ENCODE results near the gene ZNF655.

- TF ChIP-seq CTCF (IDR thresholded peaks at IDR 0.05; ENCODE audit: poor library complexity): no peak
- no peak for TF ChIP-seq EZH2 (IDR thresholded peaks at IDR 0.05; ENCODE audit: borderline replicate concordance)
These were observed 21.0 kb downstream of the ZNF655 start for GRCh38 chr7:99579281-99579955.

Measured in hepatocyte (in vitro differentiated cells).